Stimulated activated naive CD8-positive, alpha-beta T cell treated with anti-CD3 and anti-CD28 coated beads, Interleukin-15, Interleukin-2, amounts not matched to agents 100 ng/mL and 50 ng/mL, for 24 hours (primary cell): Measurements from ENCODE around the gene SYNRG.

Source experiments
- H3K27ac Mint-ChIP-seq: one replicate; pipeline ENCODE4 v1.8.0; 2021; ENCODE audit warnings: mild to moderate bottlenecking, mixed read lengths
- H3K27me3 Mint-ChIP-seq: one replicate; pipeline ENCODE4 v1.8.0; 2021; ENCODE audit warnings: mixed read lengths
- H3K36me3 Mint-ChIP-seq: one replicate; pipeline ENCODE4 v1.8.0; 2021; ENCODE audit warnings: low read depth, mixed read lengths
- H3K4me1 Mint-ChIP-seq: one replicate; pipeline ENCODE4 v1.8.0; 2021; ENCODE audit warnings: low read depth, mixed read lengths
- H3K4me3 Mint-ChIP-seq: one replicate; pipeline ENCODE4 v1.8.0; 2021; ENCODE audit warnings: mild to moderate bottlenecking, mixed read lengths
- H3K9me3 Mint-ChIP-seq: one replicate; pipeline ENCODE4 v1.8.0; 2021; ENCODE audit warnings: mixed read lengths

The SYNRG gene

GRCh38 chr17:37507111-37507510 lies 102.1 kb downstream of the SYNRG start:
- no peaks in the 10 kb centered on the region for H3K9me3 Mint-ChIP-seq
- no peaks in the 10 kb centered on the region for H3K27me3 Mint-ChIP-seq
- H3K4me1 Mint-ChIP-seq, result peaks cover 9% of the 10 kb centered on the region
- no peak overlapping the region for H3K4me3 Mint-ChIP-seq
- no peak overlapping the region for H3K27ac Mint-ChIP-seq
- peaks cover 2% of the 10 kb centered on the region for H3K36me3 Mint-ChIP-seq

GRCh38 chr17:37506678-37507077 lies 102.5 kb downstream of the SYNRG start:
- H3K27me3 Mint-ChIP-seq, result no peaks in the 10 kb centered on the region
- H3K27ac Mint-ChIP-seq, result no peak overlapping the region
- H3K9me3 Mint-ChIP-seq, result no peaks in the 10 kb centered on the region
- H3K4me1 Mint-ChIP-seq, result peaks cover 9% of the 10 kb centered on the region
- H3K4me3 Mint-ChIP-seq, result no peak overlapping the region
- H3K36me3 Mint-ChIP-seq, result no peaks in the 10 kb centered on the region

- H3K27me3 Mint-ChIP-seq, result no peaks in the 10 kb centered on the region
- peaks cover 2% of the 10 kb centered on the region for H3K36me3 Mint-ChIP-seq
- H3K27ac Mint-ChIP-seq, result no peak overlapping the region
- H3K4me3 Mint-ChIP-seq, result no peak overlapping the region
- H3K4me1 Mint-ChIP-seq, result peaks cover 5% of the 10 kb centered on the region
- H3K9me3 Mint-ChIP-seq, result no peaks in the 10 kb centered on the region
Measured at GRCh38 chr17:37505333-37505732, 103.9 kb downstream of the SYNRG start.

GRCh38 chr17:37503148-37503547 lies 106.1 kb downstream of the SYNRG start:
- Mint-ChIP-seq H3K9me3 (no peaks in the 10 kb centered on the region), H3K27me3 (no peaks in the 10 kb centered on the region), H3K4me1 (peaks cover 5% of the 10 kb centered on the region), H3K4me3 (no peak overlapping the region), H3K27ac (no peak overlapping the region), H3K36me3 (peaks cover 9% of the 10 kb centered on the region)

- no peak overlapping the region for H3K4me3 Mint-ChIP-seq
- peaks cover 9% of the 10 kb centered on the region for H3K36me3 Mint-ChIP-seq
- no peak overlapping the region for H3K27ac Mint-ChIP-seq
- H3K27me3 Mint-ChIP-seq, result no peaks in the 10 kb centered on the region
- no peaks in the 10 kb centered on the region for H3K9me3 Mint-ChIP-seq
- H3K4me1 Mint-ChIP-seq, result peaks cover 5% of the 10 kb centered on the region
Measured at GRCh38 chr17:37502009-37502936, 106.9 kb downstream of the SYNRG start.

- Mint-ChIP-seq H3K27ac (no peak overlapping the region), H3K4me3 (no peak overlapping the region), H3K27me3 (no peaks in the 10 kb centered on the region), H3K36me3 (peaks cover 9% of the 10 kb centered on the region), H3K4me1 (no peaks in the 10 kb centered on the region), H3K9me3 (no peaks in the 10 kb centered on the region)
Measured at GRCh38 chr17:37500378-37500777, 108.8 kb downstream of the SYNRG start.

DNA sequence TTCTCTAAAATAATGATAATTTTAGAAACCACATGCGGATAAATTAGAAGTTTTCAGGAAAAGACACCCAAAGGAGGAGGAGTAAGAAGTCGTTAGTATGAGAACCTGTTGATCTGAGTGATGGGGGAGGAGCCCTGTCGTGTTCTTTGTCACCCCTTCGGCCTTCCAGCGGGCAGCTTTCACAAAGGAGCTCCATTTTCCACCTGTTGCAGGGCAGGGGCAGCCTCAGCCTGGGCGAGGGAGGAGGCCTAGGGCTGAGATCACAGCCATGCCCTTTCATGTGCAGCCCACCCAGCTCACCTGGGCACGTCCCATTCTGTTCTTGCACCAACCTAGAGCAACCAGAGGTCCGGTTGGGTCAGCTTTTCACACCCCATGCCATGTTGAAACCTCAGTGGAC lies 114.2 kb downstream of the SYNRG start:
- Mint-ChIP-seq H3K27ac (no peak overlapping the region), H3K4me3 (no peak overlapping the region), H3K9me3 (no peaks in the 10 kb centered on the region), H3K36me3 (peaks cover 3% of the 10 kb centered on the region), H3K4me1 (peaks cover 43% of the 10 kb centered on the region), H3K27me3 (no peaks in the 10 kb centered on the region)

GRCh38 chr17:37494401-37494831 lies 114.8 kb downstream of the SYNRG start:
- H3K36me3 Mint-ChIP-seq, result no peaks in the 10 kb centered on the region
- H3K27me3 Mint-ChIP-seq, result no peaks in the 10 kb centered on the region
- H3K4me1 Mint-ChIP-seq, result peaks cover 43% of the 10 kb centered on the region
- H3K4me3 Mint-ChIP-seq, result no peak overlapping the region
- no peaks in the 10 kb centered on the region for H3K9me3 Mint-ChIP-seq
- H3K27ac Mint-ChIP-seq, result peak overlapping the region; percentile 7

DNA sequence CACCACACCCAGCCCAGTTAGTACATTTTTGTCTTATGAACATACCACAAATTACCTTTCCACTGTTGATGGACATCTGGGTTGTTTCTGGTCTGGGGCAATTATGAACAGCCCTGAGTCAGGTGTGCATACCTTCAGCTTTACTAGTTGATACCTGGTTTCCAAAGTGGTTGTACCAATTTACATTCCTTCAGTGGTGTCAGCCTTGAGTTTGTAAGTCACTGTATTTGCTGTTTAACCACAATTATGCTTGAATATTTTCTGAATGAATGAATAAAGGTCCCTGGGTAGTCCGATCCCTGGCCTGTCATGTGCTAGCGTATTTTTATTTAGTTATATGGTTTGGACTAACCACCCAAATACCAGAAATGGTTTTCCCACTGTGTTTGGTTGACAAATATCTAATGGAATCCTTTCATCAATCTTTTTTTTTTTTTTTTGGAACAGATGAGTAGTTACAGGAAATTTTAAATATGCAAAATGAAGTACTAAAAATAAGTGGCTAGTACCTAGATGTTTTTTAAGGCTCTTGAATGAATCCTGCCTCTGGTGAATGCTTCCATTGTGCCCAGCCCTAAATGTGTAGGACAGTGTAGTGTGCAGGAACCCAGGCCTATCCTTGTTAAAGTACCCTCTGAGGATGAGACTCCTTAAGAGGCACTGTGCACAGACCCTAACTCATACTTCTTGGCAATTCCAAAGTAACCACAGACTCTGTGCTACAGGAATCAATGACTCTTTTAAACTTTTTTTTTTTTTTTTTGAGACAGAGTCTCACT lies 115.8 kb downstream of the SYNRG start:
- Mint-ChIP-seq H3K27ac (no peak overlapping the region), H3K9me3 (no peaks in the 10 kb centered on the region), H3K4me1 (peaks cover 49% of the 10 kb centered on the region), H3K36me3 (no peaks in the 10 kb centered on the region), H3K27me3 (no peaks in the 10 kb centered on the region), H3K4me3 (no peak overlapping the region)

- Mint-ChIP-seq H3K9me3 (no peaks in the 10 kb centered on the region), H3K27me3 (no peaks in the 10 kb centered on the region), H3K36me3 (no peaks in the 10 kb centered on the region), H3K27ac (no peak overlapping the region), H3K4me3 (peak overlapping the region; percentile 98), H3K4me1 (peaks cover 55% of the 10 kb centered on the region)
Measured at GRCh38 chr17:37492167-37492566, 117.1 kb downstream of the SYNRG start.

DNA sequence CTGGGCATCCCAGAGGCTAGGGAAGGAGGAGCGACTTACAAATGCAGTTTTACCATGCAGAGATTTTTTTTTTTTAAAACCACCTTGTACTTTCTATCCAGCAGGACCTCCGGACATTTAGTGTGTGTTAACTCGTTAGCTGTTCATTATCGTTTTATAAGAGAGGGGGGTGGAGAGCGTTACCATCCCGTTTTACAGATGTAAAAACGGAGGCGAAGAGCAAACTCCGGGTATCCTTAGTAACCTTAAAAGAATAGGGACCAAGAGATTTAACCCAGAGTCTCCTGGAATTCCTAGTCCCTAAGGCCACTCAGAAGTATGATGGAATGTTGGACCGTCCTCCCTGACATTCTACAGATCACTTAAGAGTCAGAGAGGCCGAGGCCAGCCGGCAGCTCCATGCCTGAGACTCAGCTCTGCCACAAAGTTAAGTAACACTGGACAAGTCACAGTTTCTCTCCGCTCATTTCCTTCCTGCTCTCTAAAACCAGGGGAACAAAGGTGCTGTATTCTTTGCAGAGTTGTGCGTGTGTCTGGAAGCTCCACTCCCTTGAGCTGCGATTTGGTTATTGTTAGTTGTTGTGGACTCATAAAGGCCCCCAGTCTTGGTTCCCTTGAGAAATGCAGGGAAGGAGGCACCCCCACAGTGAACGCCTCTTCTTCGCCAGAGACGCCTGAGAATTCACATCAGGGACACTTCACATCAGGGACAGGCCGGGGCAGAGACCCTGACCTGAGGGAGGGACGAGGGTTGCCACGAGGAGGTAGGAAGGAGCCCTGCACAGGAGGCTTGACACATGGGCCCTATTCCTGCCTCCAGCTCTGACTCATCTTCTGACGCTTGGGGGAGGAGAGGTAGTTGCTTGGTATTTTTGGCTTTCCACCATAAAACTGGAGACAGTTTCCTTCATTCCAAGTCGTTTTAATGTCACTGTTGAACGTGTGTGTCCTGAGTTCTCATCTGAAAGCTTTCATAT lies 118.3 kb downstream of the SYNRG start:
- H3K4me1 Mint-ChIP-seq, result peaks cover 55% of the 10 kb centered on the region
- H3K36me3 Mint-ChIP-seq, result no peaks in the 10 kb centered on the region
- H3K27ac Mint-ChIP-seq, result peak overlapping the region; percentile 95
- H3K4me3 Mint-ChIP-seq, result peak overlapping the region; percentile 98
- H3K9me3 Mint-ChIP-seq, result no peaks in the 10 kb centered on the region
- H3K27me3 Mint-ChIP-seq, result no peaks in the 10 kb centered on the region

- Mint-ChIP-seq H3K9me3 (no peaks in the 10 kb centered on the region), H3K27me3 (no peaks in the 10 kb centered on the region), H3K4me3 (peak overlapping the region; percentile 98), H3K27ac (peak overlapping the region; percentile 95), H3K36me3 (no peaks in the 10 kb centered on the region), H3K4me1 (peaks cover 55% of the 10 kb centered on the region)
Measured at GRCh38 chr17:37490022-37490587, 119.1 kb downstream of the SYNRG start.

DNA sequence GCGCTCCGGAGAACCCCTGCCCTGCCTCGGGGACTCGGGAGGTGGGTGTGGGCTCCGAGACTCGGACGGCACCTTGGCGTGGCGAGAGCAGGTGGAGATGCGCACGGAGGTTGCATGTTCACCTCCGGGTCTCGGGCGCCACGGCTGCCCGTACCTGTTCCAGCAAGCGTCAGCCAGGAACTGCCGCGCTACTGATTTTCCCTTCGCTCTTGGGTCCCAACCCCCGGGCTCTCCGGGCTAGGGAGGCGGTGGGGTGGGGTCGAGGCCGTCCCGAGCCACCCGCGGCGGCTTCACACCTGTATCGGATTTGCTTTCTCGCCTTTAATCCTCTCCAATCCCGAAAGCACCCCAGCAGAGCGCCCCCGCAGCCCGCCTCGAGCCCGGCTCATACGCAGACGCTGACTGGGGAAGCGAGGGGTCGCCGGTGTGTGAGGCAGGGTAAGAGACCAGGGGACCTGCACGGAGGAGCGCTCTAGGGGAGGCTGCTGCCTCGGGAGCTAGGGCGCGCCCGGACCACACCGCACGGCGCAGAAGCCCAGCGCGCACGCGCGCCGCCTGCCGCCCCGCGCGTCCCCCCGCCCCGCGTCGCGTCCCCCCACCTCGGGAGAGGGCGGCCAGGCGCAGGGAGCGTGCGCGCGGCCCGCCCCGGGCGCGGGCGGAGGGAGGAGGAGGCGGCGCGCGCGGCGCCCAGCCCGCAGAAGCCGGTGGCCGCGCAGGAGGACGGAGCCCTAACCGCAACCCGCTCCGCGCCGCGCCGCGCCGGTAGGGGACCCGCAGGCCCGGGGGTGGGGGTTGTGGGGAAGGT lies 119.8 kb downstream of the SYNRG start, which contains the start of gene DUSP14:
Gene DUSP14 (plus strand): TSS at position 695 of the 805 bp plus-strand sequence. CDS start 22,382 bp downstream, outside the sequence.
- peak within 1 kb of the TSS; percentile 95 for H3K27ac Mint-ChIP-seq
- no peaks in the 10 kb centered on the region for H3K9me3 Mint-ChIP-seq
- H3K36me3 Mint-ChIP-seq, result no peaks in the 10 kb centered on the region
- H3K27me3 Mint-ChIP-seq, result no peaks in the 10 kb centered on the region
- peaks cover 53% of the 10 kb centered on the region for H3K4me1 Mint-ChIP-seq
- H3K4me3 Mint-ChIP-seq, result peak within 1 kb of the TSS; percentile 98
